Stimulated activated CD4-positive, alpha-beta T cell treated with anti-CD3 and anti-CD28 coated beads, Interleukin-15, amount 100 ng/mL, for 48 hours (primary cell): Measurements from ENCODE around the gene CD70.
"Not testable (repeated sequence)": the region's sequence is repeated elsewhere in the genome, so short reads cannot be mapped to it uniquely, and the experiment has no call there.

Source experiments
- DNase-seq, 2 donors: peaks; one replicate each; pipeline ENCODE4 v3.0.0-alpha.2; 2020; ENCODE audit warnings: low read depth in 2 of 2

CD70 gene

GRCh38 chr19:6597471-6598253 lies 6.7 kb upstream of the CD70 start:
- DNase-seq = not testable (repeated sequence)

GRCh38 chr19:6596621-6597020 lies 5.7 kb upstream of the CD70 start:
- no peak for DNase-seq

- DNase-seq = no peak
Observed at GRCh38 chr19:6593651-6594416, 2.9 kb upstream of the CD70 start.

GRCh38 chr19:6590258-6590826 lies 608 bp downstream of the CD70 start:
- no peak for DNase-seq

- DNase-seq = no peak
Observed at GRCh38 chr19:6589711-6590257, 1.2 kb downstream of the CD70 start.

- DNase-seq = no peak
Observed at GRCh38 chr19:6588508-6589345, 2.2 kb downstream of the CD70 start.

- no peak for DNase-seq
Observed at GRCh38 chr19:6587998-6588507, 2.9 kb downstream of the CD70 start.

- no peak for DNase-seq
Observed at GRCh38 chr19:6587093-6587820, 3.7 kb downstream of the CD70 start.

- no peak for DNase-seq
Observed at GRCh38 chr19:6586726-6587092, 4.2 kb downstream of the CD70 start.

- no peak for DNase-seq
Observed at GRCh38 chr19:6586056-6586455, 4.9 kb downstream of the CD70 start.

GRCh38 chr19:6582515-6583484 lies 8.2 kb downstream of the CD70 start:
- DNase-seq = not testable (repeated sequence)

- DNase-seq = no peak
Observed at GRCh38 chr19:6580313-6580712, 10.6 kb downstream of the CD70 start.

- no peak for DNase-seq
Observed at GRCh38 chr19:6579450-6580178, 11.3 kb downstream of the CD70 start.

- DNase-seq = no peak
Observed at GRCh38 chr19:6577476-6578125, 13.3 kb downstream of the CD70 start.

- no peak for DNase-seq
Observed at GRCh38 chr19:6576869-6577475, 14.0 kb downstream of the CD70 start.

- no peak for DNase-seq
Observed at GRCh38 chr19:6573350-6573749, 17.6 kb downstream of the CD70 start.

- no peak for DNase-seq
Observed at GRCh38 chr19:6572217-6572616, 18.7 kb downstream of the CD70 start.

GRCh38 chr19:6571167-6571566 lies 19.8 kb downstream of the CD70 start:
- DNase-seq = no peak
